Measurements from ENCODE around the gene TRIM31. TPM values are rescaled to one million over a fixed set of nuclear protein-coding genes. Genes with fewer than 3 reads are reported as not detected.

TRIM31 gene
- total RNA-seq, 2 experiments from 2014 or later: not detected

Other genes with a start within 250 kb of the TRIM31 start
- gene HLA-A, start 170.6 kb downstream of the TRIM31 start, total RNA-seq: 1,000 to 10,000 TPM; 2,013 to 2,035 TPM
- gene POLR1H, start 51.8 kb downstream of the TRIM31 start, total RNA-seq: 10 to 100 TPM; 55.5 to 55.6 TPM
- 10 to 100 TPM; 52.5 to 53.8 TPM for gene PPP1R11, start 45.9 kb downstream of the TRIM31 start, total RNA-seq
- gene RNF39, start 37.3 kb downstream of the TRIM31 start, total RNA-seq: not detected
- not detected for gene TRIM40, start 23.1 kb upstream of the TRIM31 start, total RNA-seq
- not detected for gene TRIM10, start 48.1 kb upstream of the TRIM31 start, total RNA-seq
- not detected for gene TRIM15, start 50.5 kb upstream of the TRIM31 start, total RNA-seq
- 10 to 100 TPM; 75.5 to 79.3 TPM for gene TRIM26, start 100.3 kb upstream of the TRIM31 start, total RNA-seq
- gene TRIM39, start 213.8 kb upstream of the TRIM31 start, total RNA-seq: 10 to 100 TPM; 24.1 to 24.2 TPM
- gene RPP21, start 232.1 kb upstream of the TRIM31 start, total RNA-seq: 10 to 100 TPM; 43.0 to 49.3 TPM

Data from activated naive CD8-positive, alpha-beta T cell treated with anti-CD3 and anti-CD28 coated beads, Interleukin-2, amount 10 ng/mL, durations not matched to agents 7 days and 5 days (primary cell).